ENCODE results near the gene PPM1N.

PPM1N gene

GRCh38 chr19:45547211-45547770 is 49.0 kb downstream of the PPM1N start:
- H3K27ac ChIP-seq (replicated peaks) = no peak overlapping the region
- TF ChIP-seq, protein P1, sequence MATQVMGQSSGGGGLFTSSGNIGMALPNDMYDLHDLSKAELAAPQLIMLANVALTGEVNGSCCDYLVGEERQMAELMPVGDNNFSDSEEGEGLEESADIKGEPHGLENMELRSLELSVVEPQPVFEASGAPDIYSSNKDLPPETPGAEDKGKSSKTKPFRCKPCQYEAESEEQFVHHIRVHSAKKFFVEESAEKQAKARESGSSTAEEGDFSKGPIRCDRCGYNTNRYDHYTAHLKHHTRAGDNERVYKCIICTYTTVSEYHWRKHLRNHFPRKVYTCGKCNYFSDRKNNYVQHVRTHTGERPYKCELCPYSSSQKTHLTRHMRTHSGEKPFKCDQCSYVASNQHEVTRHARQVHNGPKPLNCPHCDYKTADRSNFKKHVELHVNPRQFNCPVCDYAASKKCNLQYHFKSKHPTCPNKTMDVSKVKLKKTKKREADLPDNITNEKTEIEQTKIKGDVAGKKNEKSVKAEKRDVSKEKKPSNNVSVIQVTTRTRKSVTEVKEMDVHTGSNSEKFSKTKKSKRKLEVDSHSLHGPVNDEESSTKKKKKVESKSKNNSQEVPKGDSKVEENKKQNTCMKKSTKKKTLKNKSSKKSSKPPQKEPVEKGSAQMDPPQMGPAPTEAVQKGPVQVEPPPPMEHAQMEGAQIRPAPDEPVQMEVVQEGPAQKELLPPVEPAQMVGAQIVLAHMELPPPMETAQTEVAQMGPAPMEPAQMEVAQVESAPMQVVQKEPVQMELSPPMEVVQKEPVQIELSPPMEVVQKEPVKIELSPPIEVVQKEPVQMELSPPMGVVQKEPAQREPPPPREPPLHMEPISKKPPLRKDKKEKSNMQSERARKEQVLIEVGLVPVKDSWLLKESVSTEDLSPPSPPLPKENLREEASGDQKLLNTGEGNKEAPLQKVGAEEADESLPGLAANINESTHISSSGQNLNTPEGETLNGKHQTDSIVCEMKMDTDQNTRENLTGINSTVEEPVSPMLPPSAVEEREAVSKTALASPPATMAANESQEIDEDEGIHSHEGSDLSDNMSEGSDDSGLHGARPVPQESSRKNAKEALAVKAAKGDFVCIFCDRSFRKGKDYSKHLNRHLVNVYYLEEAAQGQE (IDR thresholded peaks at IDR 0.05; ENCODE audit: insufficient replicate concordance, low read depth) = no peak
- TF ChIP-seq POLR2AphosphoS5 (IDR thresholded peaks at IDR 0.05; ENCODE audit: low read depth) (no peak), GABPA (IDR thresholded peaks at IDR 0.05; ENCODE audit: low read depth) (no peak), CTCF (IDR thresholded peaks at IDR 0.05; ENCODE audit: insufficient read depth, low read length) (no peak), SPI1 (IDR thresholded peaks at IDR 0.05; ENCODE audit: borderline replicate concordance, low read depth) (no peak)

GRCh38 chr19:45547965-45548609 is 49.8 kb downstream of the PPM1N start:
- TF ChIP-seq, protein P1 (IDR thresholded peaks at IDR 0.05; ENCODE audit: insufficient replicate concordance, low read depth) = no peak
- TF ChIP-seq SPI1 (IDR thresholded peaks at IDR 0.05; ENCODE audit: borderline replicate concordance, low read depth) (no peak), POLR2AphosphoS5 (IDR thresholded peaks at IDR 0.05; ENCODE audit: low read depth) (no peak), GABPA (IDR thresholded peaks at IDR 0.05; ENCODE audit: low read depth) (no peak), CTCF (IDR thresholded peaks at IDR 0.05; ENCODE audit: insufficient read depth, low read length) (no peak)
- Histone ChIP-seq H3K27me3 (ENCODE audit: insufficient read depth, poor library complexity, severe bottlenecking) (no peaks in the 10 kb centered on the region), H3K4me3 (replicated peaks; ENCODE audit: insufficient read depth, low read length) (no peak overlapping the region), H3K27ac (replicated peaks) (no peak overlapping the region)
- no peak for DNase-seq (ENCODE audit: low read depth in 1 of 2, low spot score in 1 of 2)

More at GRCh38 chr19:45547211-45547770, 49.0 kb downstream of the PPM1N start:
- no peak for DNase-seq (ENCODE audit: low read depth in 1 of 2, low spot score in 1 of 2)
- H3K4me3 ChIP-seq (replicated peaks; ENCODE audit: insufficient read depth, low read length) = no peak overlapping the region
- H3K27me3 ChIP-seq (ENCODE audit: insufficient read depth, poor library complexity, severe bottlenecking) = no peaks in the 10 kb centered on the region
